Fibroblast of mammary gland (primary cell): Measurements from ENCODE around the gene PLPP4.

ENCODE experiments used
- DNase-seq: peaks from one replicate; pipeline ENCODE4 v3.0.0-alpha.2; 2010; ENCODE audit warnings: low read depth
- H3K4me3 ChIP-seq: 2 replicates; pipeline ENCODE4 v1.5.1; 2011; ENCODE audit warnings: low read depth, mild to moderate bottlenecking, low read length, moderate library complexity; ENCODE audit not compliant: control insufficient read depth
- TF ChIP-seq, protein P1 (sequence below): conservative IDR thresholded peaks from 2 replicates; pipeline ENCODE4 v1.5.1; 2011; ENCODE audit warnings: low read depth, low read length, inconsistent platforms; ENCODE audit not compliant: control insufficient read depth, insufficient read depth

The PLPP4 gene

DNA sequence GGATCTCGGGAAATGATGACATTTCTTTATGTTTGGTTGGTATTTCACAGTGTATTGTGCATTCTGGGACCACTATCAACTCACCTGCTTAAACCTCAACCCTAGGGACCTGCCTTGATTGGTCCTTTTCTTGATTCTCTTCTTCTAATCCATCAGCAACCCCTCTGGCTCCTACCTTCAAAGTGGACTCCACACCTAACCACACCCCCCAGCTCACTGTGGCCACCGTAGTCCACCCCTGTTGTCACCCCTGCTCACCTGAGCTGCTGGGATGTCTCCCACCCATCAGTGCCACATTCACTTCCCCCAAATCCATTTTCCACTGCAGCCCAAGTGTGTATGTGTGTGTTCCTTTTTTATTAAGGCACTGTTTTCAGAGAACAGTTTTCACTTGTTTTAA is 145.0 kb downstream of the PLPP4 start:
- DNase-seq = no peak
- TF ChIP-seq, protein P1, sequence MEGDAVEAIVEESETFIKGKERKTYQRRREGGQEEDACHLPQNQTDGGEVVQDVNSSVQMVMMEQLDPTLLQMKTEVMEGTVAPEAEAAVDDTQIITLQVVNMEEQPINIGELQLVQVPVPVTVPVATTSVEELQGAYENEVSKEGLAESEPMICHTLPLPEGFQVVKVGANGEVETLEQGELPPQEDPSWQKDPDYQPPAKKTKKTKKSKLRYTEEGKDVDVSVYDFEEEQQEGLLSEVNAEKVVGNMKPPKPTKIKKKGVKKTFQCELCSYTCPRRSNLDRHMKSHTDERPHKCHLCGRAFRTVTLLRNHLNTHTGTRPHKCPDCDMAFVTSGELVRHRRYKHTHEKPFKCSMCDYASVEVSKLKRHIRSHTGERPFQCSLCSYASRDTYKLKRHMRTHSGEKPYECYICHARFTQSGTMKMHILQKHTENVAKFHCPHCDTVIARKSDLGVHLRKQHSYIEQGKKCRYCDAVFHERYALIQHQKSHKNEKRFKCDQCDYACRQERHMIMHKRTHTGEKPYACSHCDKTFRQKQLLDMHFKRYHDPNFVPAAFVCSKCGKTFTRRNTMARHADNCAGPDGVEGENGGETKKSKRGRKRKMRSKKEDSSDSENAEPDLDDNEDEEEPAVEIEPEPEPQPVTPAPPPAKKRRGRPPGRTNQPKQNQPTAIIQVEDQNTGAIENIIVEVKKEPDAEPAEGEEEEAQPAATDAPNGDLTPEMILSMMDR = no peak
- H3K4me3 ChIP-seq = no peak overlapping the region

DNA sequence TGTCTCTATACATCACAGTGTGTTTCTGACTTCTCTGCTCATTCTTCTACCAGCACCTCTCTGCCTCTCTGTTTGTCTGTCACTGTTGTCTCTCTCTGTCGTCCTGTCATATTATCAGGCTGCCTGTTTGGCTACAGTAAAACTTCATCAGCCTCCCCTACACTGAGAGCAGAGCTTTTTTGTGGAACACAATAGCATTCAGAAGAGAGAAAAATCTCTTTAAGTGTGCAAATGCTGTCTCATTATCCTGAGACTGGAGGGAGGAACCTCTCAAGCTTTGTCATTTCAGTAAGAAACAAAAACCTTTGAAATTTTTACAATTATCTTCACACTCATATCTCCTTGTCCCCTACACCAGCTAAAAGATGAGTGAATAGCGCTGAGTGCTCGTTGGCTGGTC is 148.4 kb downstream of the PLPP4 start:
- TF ChIP-seq, protein P1 = no peak
- no peak for DNase-seq
- H3K4me3 ChIP-seq = no peak overlapping the region

DNA sequence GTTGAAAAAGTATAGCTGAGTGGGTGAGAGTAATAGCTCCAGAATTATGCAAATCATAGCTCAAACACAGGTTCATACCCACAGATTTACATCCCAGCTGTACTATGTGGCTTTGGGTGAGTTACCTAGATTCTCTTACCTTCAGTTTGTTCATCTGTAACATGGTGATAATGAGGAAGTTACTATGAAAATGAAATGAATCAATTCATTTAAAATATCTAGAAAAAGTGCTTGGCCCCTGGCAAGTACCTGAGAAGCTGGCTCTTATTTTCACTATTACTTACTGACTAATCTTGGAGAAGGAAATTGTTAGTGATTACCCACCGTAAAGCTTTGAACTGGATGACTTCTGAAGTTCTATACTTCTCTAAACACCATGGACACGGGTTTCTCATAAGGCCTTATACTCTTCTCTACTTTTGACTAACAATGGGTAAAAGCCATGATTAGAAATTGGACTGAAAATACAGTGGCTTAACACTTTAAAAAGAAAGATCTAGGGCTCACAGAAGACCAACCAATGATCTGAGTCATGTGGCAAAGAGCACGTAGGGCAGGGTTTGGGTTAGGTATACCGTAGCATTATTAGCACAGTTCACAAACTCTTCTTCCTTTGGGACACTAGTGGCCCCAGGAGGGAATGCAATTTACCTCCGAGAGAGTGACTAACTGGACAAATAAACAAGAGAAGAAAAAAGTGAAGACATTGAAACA is 149.2 kb downstream of the PLPP4 start:
- no peak for DNase-seq
- no peak overlapping the region for H3K4me3 ChIP-seq
- TF ChIP-seq, protein P1 = no peak

DNA sequence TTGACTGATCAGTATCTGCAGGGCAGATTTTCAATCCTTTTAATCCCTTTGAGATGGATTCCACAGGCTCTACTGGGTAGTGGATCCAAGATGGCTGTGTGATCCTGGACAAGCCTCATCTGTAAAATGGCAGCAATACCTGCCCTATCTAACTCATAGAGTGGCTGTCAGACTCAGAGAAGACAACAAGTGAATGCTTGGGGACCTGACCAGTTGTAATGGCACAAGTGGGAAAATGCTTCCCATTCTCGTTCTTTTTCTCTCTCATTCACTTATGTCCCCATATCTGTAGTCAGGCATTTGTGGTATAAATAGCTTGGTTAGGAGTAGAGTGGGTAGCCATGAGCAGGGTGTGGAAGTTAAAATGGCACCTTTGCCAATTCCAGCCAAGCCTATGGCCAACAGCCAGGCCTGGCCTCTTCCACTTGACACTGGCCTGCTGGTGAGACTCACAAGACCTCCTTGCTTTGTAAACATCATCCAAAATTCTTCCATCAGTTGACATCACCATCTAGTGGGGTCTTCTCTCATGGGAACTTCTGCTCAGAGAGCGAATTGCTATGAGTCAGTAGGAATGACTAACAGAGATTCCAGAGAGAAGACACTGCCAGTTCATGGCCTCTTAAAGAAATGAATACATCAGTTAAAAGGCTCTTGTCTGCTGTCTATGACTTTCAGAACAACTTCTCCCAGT is 150.1 kb downstream of the PLPP4 start:
- H3K4me3 ChIP-seq = no peak overlapping the region
- peak; percentile 76 for DNase-seq
- TF ChIP-seq, protein P1 = no peak

DNA sequence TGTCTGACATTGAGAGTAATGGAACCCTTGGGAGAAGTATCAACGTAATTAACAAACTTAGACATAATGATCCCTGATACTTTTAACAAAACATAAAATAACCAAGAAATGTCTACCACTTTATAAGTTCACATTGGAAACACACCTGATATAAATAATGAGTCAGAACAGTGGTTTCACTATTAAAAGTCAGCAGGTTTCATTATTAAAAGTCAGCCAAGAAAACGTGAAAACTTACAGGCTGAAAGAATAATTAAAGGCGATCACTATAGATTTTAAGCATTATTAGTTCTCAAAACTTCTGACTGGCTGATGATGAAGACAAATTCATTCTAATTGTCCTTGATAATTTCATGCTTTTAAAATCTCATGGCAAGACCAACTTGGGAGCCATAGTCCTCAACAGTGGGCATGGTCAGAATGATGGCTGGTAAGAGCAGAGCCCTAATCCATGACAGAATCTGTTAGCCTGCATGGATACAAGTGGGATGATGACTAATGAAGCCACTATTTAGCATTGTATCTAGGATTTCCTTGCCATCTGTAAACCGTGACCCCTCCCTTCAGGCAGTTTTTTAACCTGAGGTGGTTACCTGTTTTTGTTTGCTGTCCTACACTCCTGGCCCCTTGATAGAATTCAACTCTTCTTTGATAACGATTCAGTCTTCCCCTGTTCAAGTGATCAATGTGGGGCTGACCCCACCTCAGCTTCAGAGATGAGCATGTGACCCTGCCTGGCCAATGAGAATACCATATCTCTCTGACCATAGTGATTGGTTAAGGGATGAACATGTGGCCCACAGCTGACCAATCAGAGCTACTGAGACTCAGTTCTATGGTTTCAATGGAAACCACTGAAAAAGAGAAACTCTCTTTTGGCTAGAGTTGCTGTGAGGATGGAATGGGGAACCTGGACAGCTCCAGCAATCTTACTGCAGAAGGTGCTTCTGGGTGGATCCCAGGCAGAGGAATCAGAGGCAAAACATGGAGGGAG is 151.0 kb downstream of the PLPP4 start:
- TF ChIP-seq, protein P1 = no peak
- peak; percentile 3 for DNase-seq
- H3K4me3 ChIP-seq = no peak overlapping the region

DNA sequence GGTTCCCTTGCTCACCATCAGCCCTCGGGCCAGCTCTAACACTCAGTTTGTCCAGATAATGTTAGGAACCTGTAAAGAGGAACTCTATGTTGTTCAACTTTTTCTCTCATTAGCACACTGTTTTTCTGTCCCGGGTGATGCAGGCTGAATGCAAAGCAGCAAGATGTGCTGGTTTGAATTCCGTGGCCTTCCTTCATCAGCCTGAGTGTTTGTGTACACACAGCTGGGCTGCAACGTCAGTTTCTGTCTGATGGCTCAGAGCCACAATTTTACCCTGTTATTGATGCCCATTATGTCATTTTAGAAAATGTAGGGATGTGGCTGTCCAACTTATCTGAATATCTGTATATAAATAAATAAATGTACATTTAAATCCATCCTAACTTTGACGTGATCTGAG is 152.0 kb downstream of the PLPP4 start:
- H3K4me3 ChIP-seq = no peak overlapping the region
- TF ChIP-seq, protein P1 = no peak
- DNase-seq = no peak
